HL-60 (cell line): ENCODE measurements around the gene CTIF.

ENCODE experiments used
- DNase-seq, 2 experiments: peaks; one replicate each; pipeline ENCODE4 v3.0.0-alpha.2; 2010 to 2020; ENCODE audit warnings: low read depth in 1 of 2, low spot score in 1 of 2
- H3K27ac ChIP-seq: fragments of 250-450 bp; sonication (Bioruptor Pico); replicated peaks from 2 replicates; pipeline ENCODE4 v1.5.1; 2020; ENCODE audit warnings: mild to moderate bottlenecking, moderate library complexity
- H3K27me3 ChIP-seq: fragments of 250-450 bp; sonication (Bioruptor Pico); 2 replicates; pipeline ENCODE4 v1.5.1; 2021; ENCODE audit warnings: mild to moderate bottlenecking, moderate library complexity; ENCODE audit not compliant: insufficient read depth, poor library complexity, severe bottlenecking
- H3K4me3 ChIP-seq: replicated peaks from 2 replicates; pipeline ENCODE4 v1.5.1; 2011; ENCODE audit warnings: mild to moderate bottlenecking, control low read depth, low read length; ENCODE audit not compliant: insufficient read depth
- GABPA ChIP-seq: IDR thresholded peaks from 2 replicates; pipeline ENCODE4 v1.6.1; 2012; ENCODE audit warnings: low read depth
- POLR2AphosphoS5 ChIP-seq: IDR thresholded peaks from 2 replicates; pipeline ENCODE4 v1.6.1; 2012; ENCODE audit warnings: low read depth
- SPI1 ChIP-seq: IDR thresholded peaks from 2 replicates; pipeline ENCODE4 v1.6.1; 2012; ENCODE audit warnings: low read depth, mild to moderate bottlenecking, borderline replicate concordance
- TF ChIP-seq, protein P1 (sequence below): IDR thresholded peaks from one replicate; pipeline ENCODE4 v1.5.1; 2011; ENCODE audit warnings: low read length, control low read depth, inconsistent platforms; ENCODE audit not compliant: insufficient read depth
- TF ChIP-seq, protein P2 (sequence below): IDR thresholded peaks from 2 replicates; pipeline ENCODE4 v1.6.1; 2012; ENCODE audit warnings: low read depth; ENCODE audit not compliant: insufficient replicate concordance

Gene CTIF

GRCh38 chr18:48536516-48536915 lies 2.3 kb upstream of the CTIF start:
- no peak overlapping the region for H3K27ac ChIP-seq
- no peak for DNase-seq
- H3K27me3 ChIP-seq = no peaks in the 10 kb centered on the region
- H3K4me3 ChIP-seq = no peak overlapping the region
- TF ChIP-seq GABPA = no peak
- TF ChIP-seq, protein P1, sequence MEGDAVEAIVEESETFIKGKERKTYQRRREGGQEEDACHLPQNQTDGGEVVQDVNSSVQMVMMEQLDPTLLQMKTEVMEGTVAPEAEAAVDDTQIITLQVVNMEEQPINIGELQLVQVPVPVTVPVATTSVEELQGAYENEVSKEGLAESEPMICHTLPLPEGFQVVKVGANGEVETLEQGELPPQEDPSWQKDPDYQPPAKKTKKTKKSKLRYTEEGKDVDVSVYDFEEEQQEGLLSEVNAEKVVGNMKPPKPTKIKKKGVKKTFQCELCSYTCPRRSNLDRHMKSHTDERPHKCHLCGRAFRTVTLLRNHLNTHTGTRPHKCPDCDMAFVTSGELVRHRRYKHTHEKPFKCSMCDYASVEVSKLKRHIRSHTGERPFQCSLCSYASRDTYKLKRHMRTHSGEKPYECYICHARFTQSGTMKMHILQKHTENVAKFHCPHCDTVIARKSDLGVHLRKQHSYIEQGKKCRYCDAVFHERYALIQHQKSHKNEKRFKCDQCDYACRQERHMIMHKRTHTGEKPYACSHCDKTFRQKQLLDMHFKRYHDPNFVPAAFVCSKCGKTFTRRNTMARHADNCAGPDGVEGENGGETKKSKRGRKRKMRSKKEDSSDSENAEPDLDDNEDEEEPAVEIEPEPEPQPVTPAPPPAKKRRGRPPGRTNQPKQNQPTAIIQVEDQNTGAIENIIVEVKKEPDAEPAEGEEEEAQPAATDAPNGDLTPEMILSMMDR = no peak
- TF ChIP-seq, protein P2, sequence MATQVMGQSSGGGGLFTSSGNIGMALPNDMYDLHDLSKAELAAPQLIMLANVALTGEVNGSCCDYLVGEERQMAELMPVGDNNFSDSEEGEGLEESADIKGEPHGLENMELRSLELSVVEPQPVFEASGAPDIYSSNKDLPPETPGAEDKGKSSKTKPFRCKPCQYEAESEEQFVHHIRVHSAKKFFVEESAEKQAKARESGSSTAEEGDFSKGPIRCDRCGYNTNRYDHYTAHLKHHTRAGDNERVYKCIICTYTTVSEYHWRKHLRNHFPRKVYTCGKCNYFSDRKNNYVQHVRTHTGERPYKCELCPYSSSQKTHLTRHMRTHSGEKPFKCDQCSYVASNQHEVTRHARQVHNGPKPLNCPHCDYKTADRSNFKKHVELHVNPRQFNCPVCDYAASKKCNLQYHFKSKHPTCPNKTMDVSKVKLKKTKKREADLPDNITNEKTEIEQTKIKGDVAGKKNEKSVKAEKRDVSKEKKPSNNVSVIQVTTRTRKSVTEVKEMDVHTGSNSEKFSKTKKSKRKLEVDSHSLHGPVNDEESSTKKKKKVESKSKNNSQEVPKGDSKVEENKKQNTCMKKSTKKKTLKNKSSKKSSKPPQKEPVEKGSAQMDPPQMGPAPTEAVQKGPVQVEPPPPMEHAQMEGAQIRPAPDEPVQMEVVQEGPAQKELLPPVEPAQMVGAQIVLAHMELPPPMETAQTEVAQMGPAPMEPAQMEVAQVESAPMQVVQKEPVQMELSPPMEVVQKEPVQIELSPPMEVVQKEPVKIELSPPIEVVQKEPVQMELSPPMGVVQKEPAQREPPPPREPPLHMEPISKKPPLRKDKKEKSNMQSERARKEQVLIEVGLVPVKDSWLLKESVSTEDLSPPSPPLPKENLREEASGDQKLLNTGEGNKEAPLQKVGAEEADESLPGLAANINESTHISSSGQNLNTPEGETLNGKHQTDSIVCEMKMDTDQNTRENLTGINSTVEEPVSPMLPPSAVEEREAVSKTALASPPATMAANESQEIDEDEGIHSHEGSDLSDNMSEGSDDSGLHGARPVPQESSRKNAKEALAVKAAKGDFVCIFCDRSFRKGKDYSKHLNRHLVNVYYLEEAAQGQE = no peak
- TF ChIP-seq POLR2AphosphoS5 = no peak
- no peak for TF ChIP-seq SPI1

DNA sequence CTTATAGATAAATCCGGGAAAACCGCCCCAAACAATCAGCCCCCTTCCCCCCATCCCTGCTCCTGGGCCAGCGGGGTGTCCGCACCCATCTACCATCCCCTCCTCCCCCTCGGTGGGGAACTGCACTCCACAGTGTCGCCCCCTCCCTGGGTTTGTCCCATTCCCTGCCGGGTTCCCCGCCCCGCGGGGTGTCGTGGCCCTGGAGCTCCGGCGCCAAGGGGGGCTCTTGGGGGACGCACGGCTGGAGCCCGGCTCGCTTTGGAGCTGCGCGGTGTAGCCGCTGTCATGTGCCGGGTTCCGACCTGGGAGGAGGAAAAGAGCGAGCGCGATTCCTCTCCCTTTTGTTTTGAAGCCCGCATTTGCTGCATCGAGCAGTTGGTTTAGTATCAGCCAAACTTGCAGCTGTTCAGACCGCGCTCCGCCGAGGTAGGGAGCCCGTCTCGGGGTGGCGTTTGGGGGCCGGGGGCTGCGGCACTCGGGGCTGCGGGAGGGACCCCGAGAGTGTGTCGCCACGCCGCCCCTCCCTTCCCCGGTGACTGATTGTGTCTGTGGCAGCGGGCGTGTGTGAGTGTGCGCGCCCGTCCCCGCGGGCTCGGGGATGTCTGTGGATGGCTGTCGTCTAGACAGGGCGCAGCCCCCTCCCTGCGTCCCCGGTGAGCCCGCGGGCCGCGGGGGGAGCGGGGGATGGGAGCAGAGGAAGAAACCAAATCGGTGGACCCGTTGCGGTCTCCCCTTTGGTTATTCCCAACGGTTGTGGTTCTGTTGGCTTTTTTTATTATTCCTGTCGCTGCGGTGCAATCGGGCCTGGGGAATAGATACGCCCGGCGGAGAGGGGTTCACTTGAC lies 797 bp downstream of the CTIF start:
- H3K27ac ChIP-seq = peak overlapping the region; percentile 74
- TF ChIP-seq, protein P1 = no peak
- TF ChIP-seq, protein P2 = no peak
- 0 out of 2 replicates have a peak, but pooled peaks have one; percentile 3 for TF ChIP-seq SPI1
- TF ChIP-seq GABPA = no peak
- no peak for TF ChIP-seq POLR2AphosphoS5
- peak; percentile 27 to 60 for DNase-seq
- H3K4me3 ChIP-seq = peak overlapping the region; percentile 86
- no peaks in the 10 kb centered on the region for H3K27me3 ChIP-seq

DNA sequence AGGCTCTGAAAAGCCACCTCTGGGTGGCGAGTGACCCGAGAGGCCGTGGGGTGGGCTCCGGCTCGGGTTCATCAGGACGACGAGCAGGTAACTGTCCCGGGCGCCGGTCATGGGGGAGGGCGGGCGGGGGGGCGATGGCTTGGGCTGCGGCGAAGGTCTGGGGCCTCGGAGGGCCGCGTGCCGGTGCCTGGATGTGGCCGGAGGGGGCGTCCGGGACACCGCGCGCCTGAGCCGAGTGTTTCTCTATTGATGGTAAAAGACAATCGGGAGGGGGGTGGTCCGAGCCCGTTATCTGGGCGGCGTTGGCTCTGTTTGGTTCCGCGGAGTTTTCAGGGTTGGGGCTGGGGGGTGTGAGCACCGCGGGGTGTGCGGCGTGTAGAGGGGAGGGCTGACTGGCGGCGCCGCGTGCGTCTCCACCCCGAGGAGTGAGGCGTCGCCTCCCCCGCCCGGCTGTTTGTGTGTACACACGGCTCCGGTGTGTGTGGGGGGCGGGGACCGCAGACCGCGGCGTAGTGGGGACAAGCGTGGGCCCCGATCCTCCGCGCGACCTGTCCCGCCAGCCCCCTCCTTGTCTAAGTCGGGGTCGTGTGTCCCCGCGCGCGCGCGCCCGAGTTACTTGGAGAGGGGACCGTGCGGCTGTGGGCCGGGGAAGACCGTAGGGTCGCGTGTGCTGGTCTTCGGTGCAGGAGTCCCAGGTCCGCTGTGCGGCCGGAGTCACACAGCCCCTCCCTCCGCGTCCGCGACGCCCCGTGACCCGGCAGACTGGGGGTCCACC lies 1.6 kb downstream of the CTIF start:
- Histone ChIP-seq H3K4me3 (peak overlapping the region; percentile 86), H3K27ac (peak overlapping the region; percentile 74), H3K27me3 (no peaks in the 10 kb centered on the region)
- peak; percentile 68 to 77 for DNase-seq
- TF ChIP-seq GABPA (no peak), POLR2AphosphoS5 (no peak; the same call in 1 of the 2 replicates), SPI1 (no peak)
- TF ChIP-seq, protein P2 = no peak
- TF ChIP-seq, protein P1 = no peak
